ENCODE measurements around the gene AFAP1L1. TPM values are rescaled to one million over a fixed set of nuclear protein-coding genes. Genes with fewer than 3 reads are reported as not detected.

The AFAP1L1 gene
- total and polyA plus RNA-seq, 10 of the 15 experiments (the other 5 are each of a cell fraction or from before 2014, with no cell fraction given), result 0.11 TPM; not detected in 9

GRCh38 chr5:149325166-149325735 is 53.6 kb downstream of the AFAP1L1 start (continued):
- TF ChIP-seq GABPA (IDR thresholded peaks at IDR 0.05; ENCODE audit: low read depth), result no peak

GRCh38 chr5:149325894-149326293 is 54.2 kb downstream of the AFAP1L1 start:
- ATAC-seq (no peak), DNase-seq (ENCODE audit: low read depth, low spot score) (no peak), FAIRE-seq (no peak)
- intact Hi-C loops (cut with micrococcal nuclease; ENCODE audit: unreplicated experiment), result no loop called here
- in situ Hi-C loops (cut with MboI), result no loop called here
- ChIA-PET RAD21 (ENCODE audit: unreplicated experiment) (interaction anchor here (0.8 kb wide), 1 partner anchor 43 kb away, joined by 3 read pairs; no protein-coding TSS in a partner anchor), CTCF (interaction anchor here (1.2 to 5.0 kb wide), 3 partner anchors 16 to 46 kb away, joined by 5 to 36 read pairs (median 6); no protein-coding TSS in a partner anchor), POLR2A (interaction anchor here (0.9 kb wide), 1 partner anchor 32 kb away, joined by 3 read pairs; the partner anchor contains the start of gene PCYOX1L), SMC1A (ENCODE audit: uncharacterized antibody, unreplicated experiment) (no interaction called here)
- WGBS (ENCODE audit: insufficient coverage, insufficient replicate concordance, low lambda C conversion rate, missing lambda C conversion rate), result 80% methylated on average over 5 of the region's 5 CpGs
- Histone ChIP-seq H3K4me3 (no peak overlapping the region), H3K36me3 (ENCODE audit: control insufficient read depth in 2 of 2, insufficient read depth in 2 of 2, low read length in 1 of 2) (no peaks in the 10 kb centered on the region), H2AFZ (ENCODE audit: control insufficient read depth, low read depth, low read length) (no peak overlapping the region), H3K27ac (ENCODE audit: control insufficient read depth, insufficient read depth) (no peak overlapping the region), H3K79me2 (ENCODE audit: control insufficient read depth, insufficient read depth, low read length) (no peaks in the 10 kb centered on the region), H4K20me1 (ENCODE audit: control insufficient read depth, insufficient read depth) (no peaks in the 10 kb centered on the region), H3K9me3 (replicated peaks; ENCODE audit: control insufficient read depth, insufficient read depth, low read length) (no peaks in the 10 kb centered on the region; the same call in 2 of the 3 replicates), H3K4me1 (ENCODE audit: control insufficient read depth, insufficient read depth, low read length) (no peaks in the 10 kb centered on the region), H3K9ac (ENCODE audit: control insufficient read depth, insufficient read depth, low read length) (no peak overlapping the region), H3K27me3 (replicated peaks in 1 of 2; ENCODE audit: control insufficient read depth in 2 of 2, insufficient read depth in 2 of 2, low read length in 1 of 2) (no peaks in the 10 kb centered on the region), H3K4me2 (ENCODE audit: control insufficient read depth, insufficient read depth) (no peak overlapping the region)
- BruUV-seq (replicated peaks), result no TSS peak
- TF ChIP-seq ZNF622 (IDR thresholded peaks at IDR 0.05) (no peak), BHLHE40 (IDR thresholded peaks at IDR 0.05; ENCODE audit: borderline replicate concordance in 1 of 2, low read depth in 2 of 2, low read length in 1 of 2) (no peak), SMAD5 (IDR thresholded peaks at IDR 0.05; ENCODE audit: low read depth) (no peak), MYC (IDR thresholded peaks at IDR 0.05; ENCODE audit: insufficient read depth, insufficient read length, insufficient replicate concordance, low read length, severe bottlenecking) (no peak), STAT3 (IDR thresholded peaks at IDR 0.05; ENCODE audit: low read depth, low read length) (no peak), RB1 (IDR thresholded peaks at IDR 0.05; ENCODE audit: borderline replicate concordance) (no peak), REST (IDR thresholded peaks at IDR 0.05; ENCODE audit: low read depth, low read length) (no peak), CEBPZ (IDR thresholded peaks at IDR 0.05; ENCODE audit: low read depth, low read length) (no peak), POU2F2 (IDR thresholded peaks at IDR 0.05; ENCODE audit: borderline replicate concordance, low read depth, low read length) (no peak), WRNIP1 (IDR thresholded peaks at IDR 0.05; ENCODE audit: borderline replicate concordance, low read depth, low read length) (no peak), SMAD1 (IDR thresholded peaks at IDR 0.05; ENCODE audit: low read depth, partially characterized antibody) (no peak), RBBP5 (conservative IDR thresholded peaks at IDR 0.05) (no peak), NR2C1 (IDR thresholded peaks at IDR 0.05) (no peak), FOXK2 (IDR thresholded peaks at IDR 0.05) (no peak)

Data from GM12878 (cell line).